Ascending aorta (tissue), 2 donors: ENCODE results near the gene SPATA19. TPM values are rescaled to one million over a fixed set of nuclear protein-coding genes. Genes with fewer than 3 reads are reported as not detected.

ENCODE experiments used
- DNase-seq, 2 donors: peaks; one replicate each; pipeline ENCODE4 v3.0.0-alpha.2; 2019; ENCODE audit warnings: low spot score in 2 of 2
- H3K27ac ChIP-seq, 2 donors: fragments of 200-600 bp; sonication (generic); one replicate each; pipeline ENCODE4 v1.5.1; 2016 to 2017; ENCODE audit warnings: mild to moderate bottlenecking in 1 of 2
- H3K27me3 ChIP-seq: fragments of 200-600 bp; sonication (generic); one replicate; pipeline ENCODE4 v1.5.1; 2017
- H3K36me3 ChIP-seq, 2 donors: fragments of 200-600 bp; sonication (generic); one replicate each; pipeline ENCODE4 v1.5.1; 2016
- H3K4me1 ChIP-seq, 2 donors: fragments of 200-600 bp; sonication (generic); one replicate each; pipeline ENCODE4 v1.5.1; 2016 to 2017; ENCODE audit warnings: mild to moderate bottlenecking in 1 of 2
- H3K4me3 ChIP-seq, 2 donors: fragments of 200-600 bp; sonication (generic); one replicate each; pipeline ENCODE4 v1.5.1; 2016 to 2017; ENCODE audit warnings: mild to moderate bottlenecking in 1 of 2
- H3K9me3 ChIP-seq, 2 donors: fragments of 200-600 bp; sonication (generic); one replicate each; pipeline ENCODE4 v1.5.1; 2016
- CTCF ChIP-seq, 3 experiments: fragments of 200-600 bp in 2 of 3; fragments of 450-650 bp in 1 of 3; sonication (generic) in 2 of 3; IDR thresholded peaks; one replicate each; pipeline ENCODE4 v1.5.1; 2016 to 2019; ENCODE audit warnings: antibody characterized with exemption in 3 of 3, mild to moderate bottlenecking in 1 of 3, moderate library complexity in 1 of 3
- intact Hi-C: fragments of 100-400 bp; cut with DNase I; formaldehyde crosslinking; loops from one replicate; pipeline ENCODE4 v1.15.1; 2023
- total RNA-seq: library from RNA; depleted of rRNA; stranded (reverse); fragments of >200 nt; gene quantifications from one replicate; pipeline ENCODE4 v1.1.0, GENCODE V29; 2016

The SPATA19 gene
- total RNA-seq, 1 donor from 2014 or later, result not detected

GRCh38 chr11:133834682-133835592 lies 10.4 kb downstream of the SPATA19 start:
- TF ChIP-seq CTCF (IDR thresholded peaks at IDR 0.05), result peak; percentile 28 to 63 (median 38)
- Histone ChIP-seq H3K36me3 (no peaks in the 10 kb centered on the region), H3K4me3 (no peak overlapping the region), H3K9me3 (no peaks in the 10 kb centered on the region), H3K27ac (no peak overlapping the region), H3K27me3 (no peaks in the 10 kb centered on the region), H3K4me1 (no peaks in the 10 kb centered on the region)
- intact Hi-C loops, result loop anchor here (5.0 kb wide), 1 partner anchor 758 kb away; no protein-coding TSS in a partner anchor
- no peak for DNase-seq

- TF ChIP-seq CTCF (IDR thresholded peaks at IDR 0.05), result no peak
- H3K27ac ChIP-seq, result no peak overlapping the region
- no peaks in the 10 kb centered on the region for H3K9me3 ChIP-seq
- DNase-seq, result no peak
- intact Hi-C loops, result no loop called here
- H3K27me3 ChIP-seq, result no peaks in the 10 kb centered on the region
- no peaks in the 10 kb centered on the region for H3K36me3 ChIP-seq
- H3K4me1 ChIP-seq, result no peaks in the 10 kb centered on the region
- no peak overlapping the region for H3K4me3 ChIP-seq
Observed at GRCh38 chr11:133833898-133834681, 11.2 kb downstream of the SPATA19 start.

- DNase-seq, result no peak
- TF ChIP-seq CTCF (IDR thresholded peaks at IDR 0.05), result no peak
- no peaks in the 10 kb centered on the region for H3K4me1 ChIP-seq
- no peak overlapping the region for H3K27ac ChIP-seq
- H3K4me3 ChIP-seq, result peak overlapping the region in 1 of 2 donors; percentile 35
- H3K36me3 ChIP-seq, result no peaks in the 10 kb centered on the region
- H3K27me3 ChIP-seq, result no peaks in the 10 kb centered on the region
- H3K9me3 ChIP-seq, result no peaks in the 10 kb centered on the region
- intact Hi-C loops, result no loop called here
Observed at GRCh38 chr11:133832991-133833897, 12.1 kb downstream of the SPATA19 start.

- Histone ChIP-seq H3K36me3 (no peaks in the 10 kb centered on the region), H3K4me3 (peak overlapping the region in 1 of 2 donors; percentile 11), H3K27me3 (no peaks in the 10 kb centered on the region), H3K9me3 (no peaks in the 10 kb centered on the region), H3K27ac (no peak overlapping the region), H3K4me1 (no peaks in the 10 kb centered on the region)
- intact Hi-C loops, result no loop called here
- no peak for TF ChIP-seq CTCF (IDR thresholded peaks at IDR 0.05)
- DNase-seq, result no peak
Observed at GRCh38 chr11:133832096-133832990, 13.0 kb downstream of the SPATA19 start.
